Measurements from ENCODE around the gene C3orf49.

The C3orf49 gene

DNA sequence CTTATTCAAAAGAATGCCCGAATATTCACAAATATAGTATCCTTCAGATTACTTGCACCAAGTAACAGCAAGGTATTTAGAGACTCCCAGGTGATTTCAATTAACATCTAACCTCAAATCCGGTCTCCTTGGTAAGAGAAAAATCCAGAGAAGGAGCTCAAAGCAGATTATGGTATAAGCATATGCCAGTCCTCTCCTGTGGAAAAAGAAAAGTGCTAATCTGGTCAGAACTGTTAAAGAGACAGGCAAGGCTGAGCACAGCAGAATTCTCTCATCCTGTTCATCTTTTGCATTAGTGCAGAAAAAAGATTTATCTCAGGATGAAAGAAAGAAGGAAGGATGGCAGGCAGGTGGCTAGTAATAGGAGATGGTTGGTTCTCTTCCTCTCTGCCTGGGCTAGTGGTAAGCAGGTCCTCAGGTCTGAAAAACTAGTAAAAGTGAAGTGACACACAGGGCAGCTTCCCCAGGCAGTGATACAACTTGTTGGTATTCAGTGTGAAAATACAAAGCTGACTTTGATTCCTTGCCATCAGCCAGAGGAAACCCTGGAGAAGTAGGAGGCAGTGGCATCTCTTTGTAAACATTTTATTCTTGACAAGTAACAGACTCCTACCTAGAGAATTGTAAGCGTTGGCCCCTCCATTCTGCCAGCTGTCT lies 58.8 kb downstream of the C3orf49 start:
- Histone ChIP-seq H3K9me3 (ENCODE audit: control insufficient read depth in 1 of 2, low read length in 2 of 2) (no peaks in the 10 kb centered on the region), H3K4me3 (ENCODE audit: low read depth in 1 of 2, low read length in 2 of 2) (no peak overlapping the region), H3K27ac (ENCODE audit: low read depth, low read length) (no peak overlapping the region), H3K36me3 (ENCODE audit: control insufficient read depth in 1 of 2, insufficient read depth in 2 of 2, low read length in 2 of 2) (no peaks in the 10 kb centered on the region), H3K4me1 (ENCODE audit: control insufficient read depth in 1 of 2, insufficient read depth in 2 of 2, low read length in 2 of 2) (no peaks in the 10 kb centered on the region), H3K27me3 (ENCODE audit: control insufficient read depth in 1 of 2, insufficient read depth in 2 of 2, low read length in 2 of 2) (no peaks in the 10 kb centered on the region), H3K9ac (ENCODE audit: low read depth in 1 of 2, low read length in 2 of 2) (no peak overlapping the region)

DNA sequence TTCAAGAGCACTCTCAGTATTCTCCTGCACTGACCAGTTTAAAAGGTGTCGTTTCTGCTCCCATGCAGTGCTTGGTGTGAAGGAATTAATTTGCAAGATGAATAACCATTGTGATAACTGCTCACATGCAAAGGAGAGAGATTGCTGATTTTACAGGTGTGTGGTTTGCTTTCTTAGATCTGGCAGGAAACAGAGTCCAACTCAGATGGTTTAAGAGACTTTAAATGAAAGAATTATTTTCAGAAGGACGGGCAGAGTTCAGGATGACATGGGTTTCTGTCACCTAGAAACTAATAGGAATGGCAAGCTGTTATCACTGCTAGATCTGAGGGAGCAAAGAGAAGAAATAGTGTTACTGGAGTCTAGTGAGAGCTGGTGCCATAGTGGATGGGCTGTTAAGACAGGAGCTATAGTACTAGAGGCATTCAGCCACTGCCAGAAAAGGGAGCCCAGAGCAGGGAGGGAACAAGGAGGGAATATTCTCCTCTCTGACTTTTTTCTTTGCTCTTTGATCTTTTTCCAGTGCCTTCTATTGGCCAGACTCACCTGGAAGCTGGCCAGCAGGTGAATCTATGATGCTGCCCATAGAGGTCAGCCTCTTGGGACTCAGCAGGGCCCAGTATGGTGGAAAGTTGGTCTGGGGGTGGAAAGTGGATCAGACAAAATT lies 59.4 kb downstream of the C3orf49 start:
- Histone ChIP-seq H3K4me1 (ENCODE audit: control insufficient read depth in 1 of 2, insufficient read depth in 2 of 2, low read length in 2 of 2) (no peaks in the 10 kb centered on the region), H3K36me3 (ENCODE audit: control insufficient read depth in 1 of 2, insufficient read depth in 2 of 2, low read length in 2 of 2) (no peaks in the 10 kb centered on the region), H3K4me3 (ENCODE audit: low read depth in 1 of 2, low read length in 2 of 2) (no peak overlapping the region), H3K27me3 (ENCODE audit: control insufficient read depth in 1 of 2, insufficient read depth in 2 of 2, low read length in 2 of 2) (no peaks in the 10 kb centered on the region), H3K9me3 (ENCODE audit: control insufficient read depth in 1 of 2, low read length in 2 of 2) (no peaks in the 10 kb centered on the region), H3K27ac (ENCODE audit: low read depth, low read length) (no peak overlapping the region), H3K9ac (ENCODE audit: low read depth in 1 of 2, low read length in 2 of 2) (no peak overlapping the region)

DNA sequence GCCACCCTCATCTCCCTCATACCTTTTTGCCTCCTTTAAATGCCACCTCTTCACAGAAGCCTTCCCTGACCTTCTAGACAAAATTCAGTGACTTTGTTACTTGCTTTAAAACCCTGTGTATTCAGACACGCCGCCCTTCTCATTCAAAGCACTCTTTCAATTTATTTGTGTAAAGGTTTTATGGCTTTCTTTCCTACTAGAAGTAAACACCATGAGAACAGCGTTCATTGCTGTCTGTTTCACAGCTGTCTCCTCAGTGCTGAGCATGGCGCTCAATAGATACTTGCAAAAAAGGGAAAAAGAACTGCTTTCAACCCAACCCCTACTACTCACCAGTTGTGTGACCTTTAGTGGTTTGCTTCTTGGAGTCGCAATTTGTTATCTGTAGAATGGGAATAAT lies 61.6 kb downstream of the C3orf49 start:
- H3K4me3 ChIP-seq (ENCODE audit: low read depth in 1 of 2, low read length in 2 of 2): no peak overlapping the region
- H3K4me1 ChIP-seq (ENCODE audit: control insufficient read depth in 1 of 2, insufficient read depth in 2 of 2, low read length in 2 of 2): no peaks in the 10 kb centered on the region
- no peaks in the 10 kb centered on the region for H3K36me3 ChIP-seq (ENCODE audit: control insufficient read depth in 1 of 2, insufficient read depth in 2 of 2, low read length in 2 of 2)
- no peaks in the 10 kb centered on the region for H3K27me3 ChIP-seq (ENCODE audit: control insufficient read depth in 1 of 2, insufficient read depth in 2 of 2, low read length in 2 of 2)
- no peaks in the 10 kb centered on the region for H3K9me3 ChIP-seq (ENCODE audit: control insufficient read depth in 1 of 2, low read length in 2 of 2)
- H3K9ac ChIP-seq (ENCODE audit: low read depth in 1 of 2, low read length in 2 of 2): no peak overlapping the region
- no peak overlapping the region for H3K27ac ChIP-seq (ENCODE audit: low read depth, low read length)

DNA sequence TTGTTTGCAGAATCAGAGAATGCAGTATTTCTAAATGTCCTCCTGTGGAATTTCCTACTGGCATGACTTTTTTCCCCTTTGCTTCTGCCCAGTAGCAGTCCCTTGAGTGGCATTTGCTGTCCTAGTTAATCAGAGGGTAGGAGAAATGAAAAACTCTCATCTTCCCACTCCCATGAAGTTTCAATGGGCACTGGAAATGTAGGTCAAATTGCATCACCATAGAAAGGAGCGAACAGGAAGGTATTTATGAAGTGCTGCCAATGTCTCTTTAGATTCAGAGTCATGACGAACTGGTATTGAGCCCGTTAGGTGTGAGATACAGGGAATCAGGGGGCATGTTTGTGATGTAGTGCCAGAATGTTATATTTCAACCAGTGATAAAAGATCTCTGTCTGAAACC lies 67.8 kb downstream of the C3orf49 start:
- Histone ChIP-seq H3K9ac (ENCODE audit: low read depth in 1 of 2, low read length in 2 of 2) (no peak overlapping the region), H3K4me1 (ENCODE audit: control insufficient read depth in 1 of 2, insufficient read depth in 2 of 2, low read length in 2 of 2) (no peaks in the 10 kb centered on the region), H3K27ac (ENCODE audit: low read depth, low read length) (no peak overlapping the region), H3K36me3 (ENCODE audit: control insufficient read depth in 1 of 2, insufficient read depth in 2 of 2, low read length in 2 of 2) (no peaks in the 10 kb centered on the region), H3K9me3 (ENCODE audit: control insufficient read depth in 1 of 2, low read length in 2 of 2) (no peaks in the 10 kb centered on the region), H3K4me3 (ENCODE audit: low read depth in 1 of 2, low read length in 2 of 2) (no peak overlapping the region), H3K27me3 (ENCODE audit: control insufficient read depth in 1 of 2, insufficient read depth in 2 of 2, low read length in 2 of 2) (no peaks in the 10 kb centered on the region)

DNA sequence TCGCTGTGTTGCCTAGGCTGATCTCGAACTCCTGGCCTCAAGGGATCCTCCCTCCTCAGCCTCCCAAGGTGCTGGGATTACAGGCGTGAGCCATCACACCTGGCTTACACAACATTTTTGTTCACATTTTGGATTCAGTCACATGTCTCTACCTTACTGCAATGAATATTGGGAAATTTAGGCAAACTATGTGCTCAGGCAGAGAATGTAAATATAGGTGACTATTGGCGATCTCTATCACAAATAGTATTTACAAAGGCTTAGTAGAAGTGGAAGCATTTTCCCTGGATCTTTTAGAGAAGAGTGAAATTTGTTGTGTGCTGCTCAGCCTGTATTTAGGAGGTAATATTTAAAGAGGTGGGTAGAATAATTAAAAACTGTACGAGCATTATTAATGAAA lies 72.4 kb downstream of the C3orf49 start:
- H3K4me1 ChIP-seq (ENCODE audit: control insufficient read depth in 1 of 2, insufficient read depth in 2 of 2, low read length in 2 of 2): peaks cover 0 to 3% of the 10 kb centered on the region in 2 donors

DNA sequence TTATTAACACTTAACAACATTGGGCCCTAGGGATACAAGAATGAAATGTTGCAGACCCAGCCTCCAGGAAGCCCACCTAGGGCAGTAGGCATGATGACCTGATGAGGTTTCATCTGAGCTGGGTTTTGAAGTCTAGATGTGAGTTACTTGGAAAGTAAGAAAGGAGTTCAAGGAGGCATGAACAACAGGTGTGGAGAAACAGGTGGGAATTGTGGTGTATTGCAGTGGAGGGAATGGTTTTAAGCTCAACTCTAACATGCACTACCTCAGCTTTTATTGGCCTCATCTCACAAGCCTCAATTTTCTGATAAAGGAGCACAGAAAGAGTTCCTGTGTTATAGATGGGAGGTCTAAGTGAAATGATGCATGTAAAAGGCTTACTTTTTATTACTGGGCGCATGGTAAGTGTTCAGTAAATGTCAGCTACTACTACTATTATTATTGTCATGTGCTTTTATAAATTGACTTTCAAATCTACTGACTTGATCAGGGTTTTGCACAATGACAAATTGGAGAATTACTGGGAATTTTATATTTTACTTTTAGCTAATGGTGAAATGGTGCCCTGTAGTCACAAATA lies 73.8 kb downstream of the C3orf49 start:
- Histone ChIP-seq H3K27me3 (ENCODE audit: control insufficient read depth in 1 of 2, insufficient read depth in 2 of 2, low read length in 2 of 2) (no peaks in the 10 kb centered on the region), H3K4me1 (ENCODE audit: control insufficient read depth in 1 of 2, insufficient read depth in 2 of 2, low read length in 2 of 2) (peaks cover 0 to 3% of the 10 kb centered on the region in 2 donors), H3K9ac (ENCODE audit: low read depth in 1 of 2, low read length in 2 of 2) (no peak overlapping the region), H3K4me3 (ENCODE audit: low read depth in 1 of 2, low read length in 2 of 2) (no peak overlapping the region), H3K9me3 (ENCODE audit: control insufficient read depth in 1 of 2, low read length in 2 of 2) (no peaks in the 10 kb centered on the region), H3K36me3 (ENCODE audit: control insufficient read depth in 1 of 2, insufficient read depth in 2 of 2, low read length in 2 of 2) (no peaks in the 10 kb centered on the region), H3K27ac (ENCODE audit: low read depth, low read length) (no peak overlapping the region)

More for the DNA sequence above, 72.4 kb downstream of the C3orf49 start:
- Histone ChIP-seq H3K9me3 (ENCODE audit: control insufficient read depth in 1 of 2, low read length in 2 of 2) (no peaks in the 10 kb centered on the region), H3K27ac (ENCODE audit: low read depth, low read length) (no peak overlapping the region), H3K36me3 (ENCODE audit: control insufficient read depth in 1 of 2, insufficient read depth in 2 of 2, low read length in 2 of 2) (no peaks in the 10 kb centered on the region), H3K4me3 (ENCODE audit: low read depth in 1 of 2, low read length in 2 of 2) (no peak overlapping the region), H3K9ac (ENCODE audit: low read depth in 1 of 2, low read length in 2 of 2) (no peak overlapping the region), H3K27me3 (ENCODE audit: control insufficient read depth in 1 of 2, insufficient read depth in 2 of 2, low read length in 2 of 2) (no peaks in the 10 kb centered on the region)

DNA sequence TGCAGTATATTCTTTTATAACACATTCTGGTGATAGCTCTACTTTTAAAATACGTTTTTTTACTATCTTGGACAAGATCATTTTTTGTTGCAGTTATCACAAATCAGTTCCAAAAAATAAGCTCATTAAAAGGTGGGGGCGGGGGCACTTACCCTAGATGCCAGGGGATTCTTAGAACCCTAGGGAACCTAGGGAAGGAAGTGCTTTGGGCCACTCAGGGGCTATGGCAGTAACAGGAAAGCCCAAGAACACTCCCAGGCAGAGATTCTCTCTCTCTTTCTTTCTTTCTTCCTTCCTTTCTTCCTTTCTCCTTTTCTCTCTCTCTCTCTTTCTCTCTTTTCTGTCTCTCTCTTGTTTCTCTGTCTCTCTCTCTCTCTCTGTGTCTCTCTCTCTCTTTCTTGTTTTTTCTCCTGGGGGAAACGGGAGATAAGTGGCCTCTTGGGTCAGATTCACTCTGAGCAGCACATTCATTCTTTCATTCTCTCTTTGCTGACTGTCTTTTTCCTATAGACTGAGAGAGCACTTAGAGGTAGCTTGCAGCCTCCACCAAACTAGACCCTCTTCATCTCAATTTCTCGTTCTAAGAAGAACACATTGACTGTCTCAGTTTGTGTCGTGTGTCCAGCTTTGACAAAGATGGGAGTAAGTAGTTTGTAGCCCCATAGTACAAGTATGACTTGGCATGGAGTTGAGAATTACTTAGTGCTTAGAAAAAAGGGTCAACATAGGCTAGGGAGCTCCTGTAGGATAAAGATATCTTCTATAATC lies 76.5 kb downstream of the C3orf49 start:
- H3K27me3 ChIP-seq (ENCODE audit: control insufficient read depth in 1 of 2, insufficient read depth in 2 of 2, low read length in 2 of 2): no peaks in the 10 kb centered on the region
- H3K4me1 ChIP-seq (ENCODE audit: control insufficient read depth in 1 of 2, insufficient read depth in 2 of 2, low read length in 2 of 2): peaks cover 0 to 3% of the 10 kb centered on the region in 2 donors
- H3K9ac ChIP-seq (ENCODE audit: low read depth in 1 of 2, low read length in 2 of 2): no peak overlapping the region
- no peak overlapping the region for H3K27ac ChIP-seq (ENCODE audit: low read depth, low read length)
- H3K4me3 ChIP-seq (ENCODE audit: low read depth in 1 of 2, low read length in 2 of 2): no peak overlapping the region
- peaks cover 4 to 7% of the 10 kb centered on the region in 2 donors for H3K36me3 ChIP-seq (ENCODE audit: control insufficient read depth in 1 of 2, insufficient read depth in 2 of 2, low read length in 2 of 2)
- no peaks in the 10 kb centered on the region for H3K9me3 ChIP-seq (ENCODE audit: control insufficient read depth in 1 of 2, low read length in 2 of 2)

DNA sequence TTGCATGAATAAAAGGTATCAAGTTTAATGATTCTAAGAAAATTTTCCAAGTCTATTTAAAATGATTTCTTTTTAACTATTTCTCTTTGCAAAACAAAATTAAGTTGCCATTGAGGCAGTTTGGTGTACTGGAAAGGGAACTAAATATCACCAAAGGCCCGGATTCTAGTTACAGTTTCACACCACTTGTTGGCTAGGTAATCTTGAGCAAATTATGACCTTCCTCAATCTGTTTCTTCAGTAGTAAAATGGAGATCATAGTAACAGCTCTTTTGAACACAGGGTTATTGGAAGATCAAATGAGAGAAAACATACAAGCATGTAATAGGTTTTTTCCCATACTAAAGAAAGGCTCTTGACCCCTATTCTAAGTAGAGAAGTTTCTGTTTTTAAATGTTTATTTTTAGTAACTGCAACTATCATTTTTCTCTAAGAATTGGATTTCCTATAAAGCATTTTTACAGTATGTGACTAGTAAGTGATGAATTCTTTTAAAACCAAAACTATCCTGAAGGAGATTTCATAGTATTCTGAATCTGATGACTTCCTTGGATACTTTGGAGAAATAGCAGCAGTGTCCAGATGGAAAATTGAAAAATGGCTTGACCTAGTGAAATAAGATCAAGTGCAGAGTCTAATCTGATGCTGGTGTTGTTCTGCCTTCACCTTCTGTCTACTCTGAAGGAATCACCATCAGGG lies 77.4 kb downstream of the C3orf49 start:
- H3K4me3 ChIP-seq (ENCODE audit: low read depth in 1 of 2, low read length in 2 of 2): no peak overlapping the region

More for the DNA sequence above, 77.4 kb downstream of the C3orf49 start:
- Histone ChIP-seq H3K27me3 (ENCODE audit: control insufficient read depth in 1 of 2, insufficient read depth in 2 of 2, low read length in 2 of 2) (no peaks in the 10 kb centered on the region), H3K9me3 (ENCODE audit: control insufficient read depth in 1 of 2, low read length in 2 of 2) (no peaks in the 10 kb centered on the region), H3K9ac (ENCODE audit: low read depth in 1 of 2, low read length in 2 of 2) (no peak overlapping the region), H3K27ac (ENCODE audit: low read depth, low read length) (no peak overlapping the region), H3K4me1 (ENCODE audit: control insufficient read depth in 1 of 2, insufficient read depth in 2 of 2, low read length in 2 of 2) (peaks cover 0 to 3% of the 10 kb centered on the region in 2 donors), H3K36me3 (ENCODE audit: control insufficient read depth in 1 of 2, insufficient read depth in 2 of 2, low read length in 2 of 2) (peaks cover 5 to 12% of the 10 kb centered on the region in 2 donors)

Measured in duodenal mucosa (tissue), 2 donors.